H9 (cell line): ENCODE results near the gene SLC12A8. TPM values are rescaled to one million over a fixed set of nuclear protein-coding genes. Genes with fewer than 3 reads are reported as not detected.

Experiments used
- DNase-seq: peaks from one replicate; pipeline ENCODE4 v3.0.0-alpha.2; 2017
- H2AFZ ChIP-seq: one replicate; pipeline ENCODE4 v1.6.1; 2013; ENCODE audit warnings: mild to moderate bottlenecking, low read length, control low read depth, moderate library complexity
- H2AK5ac ChIP-seq: 2 replicates; pipeline ENCODE4 v1.6.1; 2013; ENCODE audit warnings: low read length, control low read depth, mixed read lengths; ENCODE audit not compliant: insufficient read length
- H2BK120ac ChIP-seq: one replicate; pipeline ENCODE4 v1.6.1; 2013; ENCODE audit warnings: low read depth, mild to moderate bottlenecking, low read length, control low read depth, inconsistent platforms; ENCODE audit not compliant: poor library complexity, severe bottlenecking
- H2BK12ac ChIP-seq: 2 replicates; pipeline ENCODE4 v1.6.1; 2013; ENCODE audit warnings: low read length, control low read depth, mixed read lengths, low read depth; ENCODE audit not compliant: insufficient read length
- H2BK15ac ChIP-seq: 2 replicates; pipeline ENCODE4 v1.6.1; 2013; ENCODE audit warnings: low read depth, low read length, control low read depth
- H2BK20ac ChIP-seq: one replicate; pipeline ENCODE4 v1.6.1; 2013; ENCODE audit warnings: low read depth, mild to moderate bottlenecking, low read length, control low read depth, inconsistent platforms; ENCODE audit not compliant: poor library complexity, severe bottlenecking
- H2BK5ac ChIP-seq: 2 replicates; pipeline ENCODE4 v1.6.1; 2013; ENCODE audit warnings: low read length, control low read depth, mixed read lengths; ENCODE audit not compliant: insufficient read length
- H3K14ac ChIP-seq: 2 replicates; pipeline ENCODE4 v1.6.1; 2013; ENCODE audit warnings: low read length, control low read depth; ENCODE audit not compliant: insufficient read depth
- H3K18ac ChIP-seq: 2 replicates; pipeline ENCODE4 v1.6.1; 2013; ENCODE audit warnings: low read depth, mild to moderate bottlenecking, mixed read lengths, low read length, control low read depth; ENCODE audit not compliant: insufficient read length
- H3K23ac ChIP-seq: 2 replicates; pipeline ENCODE4 v1.6.1; 2013; ENCODE audit warnings: low read length, control low read depth, mixed read lengths, low read depth; ENCODE audit not compliant: insufficient read length
- H3K23me2 ChIP-seq: 2 replicates; pipeline ENCODE4 v1.6.1; 2013; ENCODE audit warnings: low read depth, mild to moderate bottlenecking, mixed read lengths, low read length, control low read depth; ENCODE audit not compliant: insufficient read length, poor library complexity, severe bottlenecking
- H3K27ac ChIP-seq: 2 replicates; pipeline ENCODE4 v1.5.1; 2013; ENCODE audit warnings: low read length, control low read depth, mixed read lengths, low read depth; ENCODE audit not compliant: insufficient read length
- H3K27me3 ChIP-seq: 2 replicates; pipeline ENCODE4 v1.6.1; 2013; ENCODE audit warnings: low read length, control low read depth, inconsistent platforms; ENCODE audit not compliant: insufficient read depth
- H3K4ac ChIP-seq: 2 replicates; pipeline ENCODE4 v1.6.1; 2013; ENCODE audit warnings: low read depth, mild to moderate bottlenecking, control low read depth, inconsistent platforms, low read length, moderate library complexity
- H3K4me1 ChIP-seq: 2 replicates; pipeline ENCODE4 v1.6.1; 2013; ENCODE audit warnings: low read length, control low read depth, inconsistent platforms; ENCODE audit not compliant: insufficient read depth
- H3K4me2 ChIP-seq: 2 replicates; pipeline ENCODE4 v1.6.1; 2013; ENCODE audit warnings: low read length, control low read depth, mixed read lengths; ENCODE audit not compliant: insufficient read length, insufficient read depth
- H3K56ac ChIP-seq: 2 replicates; pipeline ENCODE4 v1.6.1; 2013; ENCODE audit warnings: low read depth, mild to moderate bottlenecking, mixed read lengths, low read length, control low read depth; ENCODE audit not compliant: insufficient read length
- H3K79me1 ChIP-seq: 2 replicates; pipeline ENCODE4 v1.6.1; 2013; ENCODE audit warnings: low read depth, mild to moderate bottlenecking, moderate library complexity, low read length, control low read depth, inconsistent platforms; ENCODE audit not compliant: insufficient read depth, poor library complexity, severe bottlenecking
- H3K79me2 ChIP-seq: 2 replicates; pipeline ENCODE4 v1.6.1; 2013; ENCODE audit warnings: low read length, control low read depth, inconsistent platforms; ENCODE audit not compliant: insufficient read depth
- H3K9ac ChIP-seq: 2 replicates; pipeline ENCODE4 v1.6.1; 2013; ENCODE audit warnings: low read length, control low read depth, mixed read lengths; ENCODE audit not compliant: insufficient read length; ENCODE audit errors: extremely low read depth
- H3K9me3 ChIP-seq: one replicate; pipeline ENCODE4 v1.6.1; 2013; ENCODE audit warnings: low read depth, low read length, inconsistent platforms; ENCODE audit not compliant: control insufficient read depth
- H3T11ph ChIP-seq: one replicate; pipeline ENCODE4 v1.6.1; 2013; ENCODE audit warnings: mild to moderate bottlenecking, low read length, control low read depth, inconsistent platforms
- H4K20me1 ChIP-seq: one replicate; pipeline ENCODE4 v1.6.1; 2013; ENCODE audit not compliant: control insufficient read depth, insufficient read length, insufficient read depth
- H4K5ac ChIP-seq: 2 replicates; pipeline ENCODE4 v1.6.1; 2013; ENCODE audit warnings: low read depth, mild to moderate bottlenecking, mixed read lengths, low read length, control low read depth; ENCODE audit not compliant: insufficient read length
- H4K8ac ChIP-seq: replicated peaks from 2 replicates; pipeline ENCODE4 v1.6.1; 2013; ENCODE audit warnings: low read length, control low read depth, mixed read lengths, low read depth; ENCODE audit not compliant: insufficient read length
- H4K91ac ChIP-seq: 2 replicates; pipeline ENCODE4 v1.6.1; 2013; ENCODE audit warnings: low read depth, mild to moderate bottlenecking, moderate library complexity, mixed read lengths, low read length, control low read depth; ENCODE audit not compliant: insufficient read length
- H3K27ac Mint-ChIP-seq, 3 experiments: 2 replicates in 2 of 3; 3 replicates in 1 of 3; pipeline ENCODE4 v1.8.0; 2020 to 2021; ENCODE audit warnings: mixed read lengths in 3 of 3, mild to moderate bottlenecking in 1 of 3, moderate library complexity in 1 of 3
- H3K27me3 Mint-ChIP-seq: 2 replicates; pipeline ENCODE4 v1.8.0; 2021; ENCODE audit warnings: low read depth, mild to moderate bottlenecking, moderate library complexity, mixed read lengths
- H3K36me3 Mint-ChIP-seq, 3 experiments: 2 replicates in 2 of 3; 3 replicates in 1 of 3; pipeline ENCODE4 v1.8.0; 2020 to 2021; ENCODE audit warnings: low read depth in 3 of 3, mixed read lengths in 3 of 3; ENCODE audit not compliant: insufficient read depth in 1 of 3
- H3K4me1 Mint-ChIP-seq, 2 experiments: 2 replicates each; pipeline ENCODE4 v1.8.0; 2020; ENCODE audit warnings: mixed read lengths in 2 of 2
- H3K4me3 Mint-ChIP-seq, 2 experiments: 2 replicates in 1 of 2; 3 replicates in 1 of 2; pipeline ENCODE4 v1.8.0; 2020 to 2021; ENCODE audit warnings: mild to moderate bottlenecking in 2 of 2, mixed read lengths in 2 of 2, moderate library complexity in 1 of 2
- H3K9me3 Mint-ChIP-seq, 2 experiments: 2 replicates in 1 of 2; 3 replicates in 1 of 2; pipeline ENCODE4 v1.8.0; 2020; ENCODE audit warnings: mild to moderate bottlenecking in 2 of 2, mixed read lengths in 2 of 2, moderate library complexity in 1 of 2
- WGBS: extraction: QIAGEN DNeasy Blood & Tissue Kit; methylation state at CpG from one replicate; pipeline ENCODE4 v1.1.7; 2013; ENCODE audit warnings: missing lambda C conversion rate, low lambda C conversion rate, mixed read lengths; ENCODE audit not compliant: insufficient read length; ENCODE audit errors: extremely low coverage; 5-methylcytosine and 5-hydroxymethylcytosine counted together
- total RNA-seq: library from RNA; stranded (reverse); gene quantifications from 2 replicates; pipeline ENCODE4 v1.2.1, GENCODE V29; 2021
- TF ChIP-seq, protein P1 (sequence below): fragments of 200-600 bp; sonication (generic); conservative IDR thresholded peaks from 3 replicates; pipeline ENCODE4 v1.8.0; 2021; ENCODE audit warnings: antibody characterized with exemption, mild to moderate bottlenecking

SLC12A8 gene
- total RNA-seq, 1 experiment from 2014 or later = 8.2 TPM

DNA sequence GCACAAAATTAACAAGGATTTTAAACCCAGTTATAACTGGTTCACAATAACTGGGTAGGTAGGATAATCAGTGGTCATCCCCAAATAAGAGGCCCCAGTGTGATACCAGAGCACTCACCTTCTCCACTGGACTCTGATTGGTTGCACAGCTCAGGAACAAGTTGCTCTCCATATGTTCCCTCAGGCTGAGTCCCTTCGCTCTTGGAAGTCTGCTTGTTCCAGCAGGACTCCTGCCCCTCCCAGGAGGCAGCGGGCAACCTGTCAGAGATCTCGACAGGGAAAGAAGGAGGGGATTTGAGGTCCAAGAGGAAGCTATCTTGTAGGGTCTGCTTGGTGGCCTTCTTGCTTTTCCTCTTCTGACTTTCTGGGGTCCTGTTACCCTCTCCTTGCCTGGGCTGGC, 105.2 kb downstream of the SLC12A8 start:
- H3K4me1 Mint-ChIP-seq = peaks cover 8% of the 10 kb centered on the region in 2 experiments
- no peak overlapping the region for H2AK5ac ChIP-seq
- H3K27ac Mint-ChIP-seq = peak overlapping the region in 1 of 3 experiments; percentile 8; a peak in 2 of 7 replicates
- H2BK15ac ChIP-seq = no peak overlapping the region
- no peak overlapping the region for H2BK120ac ChIP-seq
- no peak overlapping the region for H4K91ac ChIP-seq
- H4K8ac ChIP-seq = no peak overlapping the region
- H3K4me2 ChIP-seq = no peak overlapping the region
- H3K4ac ChIP-seq = no peak overlapping the region
- no peaks in the 10 kb centered on the region for H3K27me3 ChIP-seq
- H3K14ac ChIP-seq = no peak overlapping the region; the same call in 1 of the 2 replicates
- H3K36me3 Mint-ChIP-seq = peaks cover 1 to 3% (median 3%) of the 10 kb centered on the region in 3 experiments; a peak in 5 of 7 replicates
- no peak overlapping the region for H3K18ac ChIP-seq
- no peaks in the 10 kb centered on the region for H3K79me2 ChIP-seq
- H3K27me3 Mint-ChIP-seq = no peaks in the 10 kb centered on the region
- no peak overlapping the region for H3K4me3 Mint-ChIP-seq
- no peaks in the 10 kb centered on the region; a peak in 1 of 5 replicates for H3K9me3 Mint-ChIP-seq
- H3K23me2 ChIP-seq = no peaks in the 10 kb centered on the region
- H2BK20ac ChIP-seq = no peak overlapping the region
- no peak for DNase-seq
- H3K79me1 ChIP-seq = no peaks in the 10 kb centered on the region
- no peak overlapping the region for H3K9ac ChIP-seq
- H3T11ph ChIP-seq = no peak overlapping the region
- no peak overlapping the region for H3K23ac ChIP-seq
- H2BK12ac ChIP-seq = no peak overlapping the region
- no peak overlapping the region for H3K56ac ChIP-seq
- H3K27ac ChIP-seq = no peak overlapping the region
- H2BK5ac ChIP-seq = no peak overlapping the region
- no peaks in the 10 kb centered on the region for H3K4me1 ChIP-seq
- WGBS = no CpG with 5 or more reads among the region's 3 CpGs
- H4K20me1 ChIP-seq = no peaks in the 10 kb centered on the region
- H3K9me3 ChIP-seq = no peaks in the 10 kb centered on the region
- no peak overlapping the region for H2AFZ ChIP-seq
- TF ChIP-seq, protein P1, sequence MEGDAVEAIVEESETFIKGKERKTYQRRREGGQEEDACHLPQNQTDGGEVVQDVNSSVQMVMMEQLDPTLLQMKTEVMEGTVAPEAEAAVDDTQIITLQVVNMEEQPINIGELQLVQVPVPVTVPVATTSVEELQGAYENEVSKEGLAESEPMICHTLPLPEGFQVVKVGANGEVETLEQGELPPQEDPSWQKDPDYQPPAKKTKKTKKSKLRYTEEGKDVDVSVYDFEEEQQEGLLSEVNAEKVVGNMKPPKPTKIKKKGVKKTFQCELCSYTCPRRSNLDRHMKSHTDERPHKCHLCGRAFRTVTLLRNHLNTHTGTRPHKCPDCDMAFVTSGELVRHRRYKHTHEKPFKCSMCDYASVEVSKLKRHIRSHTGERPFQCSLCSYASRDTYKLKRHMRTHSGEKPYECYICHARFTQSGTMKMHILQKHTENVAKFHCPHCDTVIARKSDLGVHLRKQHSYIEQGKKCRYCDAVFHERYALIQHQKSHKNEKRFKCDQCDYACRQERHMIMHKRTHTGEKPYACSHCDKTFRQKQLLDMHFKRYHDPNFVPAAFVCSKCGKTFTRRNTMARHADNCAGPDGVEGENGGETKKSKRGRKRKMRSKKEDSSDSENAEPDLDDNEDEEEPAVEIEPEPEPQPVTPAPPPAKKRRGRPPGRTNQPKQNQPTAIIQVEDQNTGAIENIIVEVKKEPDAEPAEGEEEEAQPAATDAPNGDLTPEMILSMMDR = no peak
- no peak overlapping the region for H4K5ac ChIP-seq
